CD14-positive monocyte (primary cell): ENCODE measurements around the gene C1orf87. TPM values are rescaled to one million over a fixed set of nuclear protein-coding genes. Genes with fewer than 3 reads are reported as not detected.

Source experiments
- DNase-seq, 3 donors: peaks; one replicate each; pipeline ENCODE4 v3.0.0-alpha.2; 2011 to 2022
- H2AFZ ChIP-seq: 2 replicates; pipeline ENCODE4 v1.6.0; 2012; ENCODE audit warnings: mild to moderate bottlenecking, low read depth, low read length, inconsistent platforms; ENCODE audit not compliant: insufficient read depth, poor library complexity, severe bottlenecking
- H3K27ac ChIP-seq, 2 donors: 1 replicate in 1 of 2; 2 replicates in 1 of 2; pipeline ENCODE4 v1.5.1; 2012 to 2013; ENCODE audit warnings: low read length in 2 of 2, control low read depth in 1 of 2, inconsistent platforms in 1 of 2, low read depth in 1 of 2, mild to moderate bottlenecking in 1 of 2
- H3K27me3 ChIP-seq, 2 donors: one replicate each; pipeline versions ENCODE4 v1.6.0 to v1.6.1; 2011 to 2013; ENCODE audit warnings: low read length in 2 of 2; ENCODE audit not compliant: control insufficient read depth in 2 of 2, insufficient read depth in 2 of 2
- H3K36me3 ChIP-seq, 2 donors: replicated peaks in 1 of 2; 1 replicate in 1 of 2; 2 replicates in 1 of 2; pipeline versions ENCODE4 v1.5.1 to v1.6.1; 2012 to 2013; ENCODE audit warnings: low read length in 2 of 2, control low read depth in 1 of 2, inconsistent platforms in 1 of 2, mild to moderate bottlenecking in 1 of 2; ENCODE audit not compliant: insufficient read depth in 2 of 2, control insufficient read depth in 1 of 2
- H3K4me1 ChIP-seq, 2 donors: 1 replicate in 1 of 2; 2 replicates in 1 of 2; pipeline versions ENCODE4 v1.5.1 to v1.6.1; 2012 to 2013; ENCODE audit warnings: low read length in 2 of 2, control low read depth in 1 of 2, inconsistent platforms in 1 of 2, mild to moderate bottlenecking in 1 of 2, moderate library complexity in 1 of 2; ENCODE audit not compliant: insufficient read depth in 2 of 2, control insufficient read depth in 1 of 2
- H3K4me2 ChIP-seq: replicated peaks from 2 replicates; pipeline ENCODE3; 2012; ENCODE audit warnings: low read length, moderate library complexity, mild to moderate bottlenecking; ENCODE audit not compliant: poor library complexity, severe bottlenecking; ENCODE audit errors: extremely low read depth
- H3K4me3 ChIP-seq, 3 experiments: fragments of 200-600 bp in 1 of 3; sonication (generic) in 1 of 3; replicated peaks in 1 of 3; 1 replicate in 2 of 3; 2 replicates in 1 of 3; pipeline ENCODE4 v1.5.1; 2011 to 2013; ENCODE audit warnings: low read length in 3 of 3, mild to moderate bottlenecking in 3 of 3, control low read depth in 2 of 3, low read depth in 2 of 3, inconsistent platforms in 1 of 3, moderate library complexity in 1 of 3
- H3K79me2 ChIP-seq: 2 replicates; pipeline ENCODE4 v1.6.0; 2012; ENCODE audit warnings: mild to moderate bottlenecking, control low read depth, inconsistent platforms, low read length, moderate library complexity; ENCODE audit not compliant: insufficient read depth
- H3K9ac ChIP-seq: 2 replicates; pipeline ENCODE4 v1.6.0; 2017; ENCODE audit warnings: low read length, mild to moderate bottlenecking; ENCODE audit not compliant: insufficient read depth, poor library complexity, severe bottlenecking
- H3K9me3 ChIP-seq, 2 donors: replicated peaks in 1 of 2; 1 replicate in 1 of 2; 2 replicates in 1 of 2; pipeline versions ENCODE4 v1.5.1 to v1.6.1; 2012 to 2013; ENCODE audit warnings: low read length in 2 of 2, control low read depth in 1 of 2; ENCODE audit not compliant: control insufficient read depth in 1 of 2, insufficient read depth in 1 of 2
- H4K20me1 ChIP-seq: 2 replicates; pipeline ENCODE4 v1.6.0; 2012; ENCODE audit warnings: mild to moderate bottlenecking, low read length, control low read depth, moderate library complexity; ENCODE audit not compliant: insufficient read depth
- H3K27ac Mint-ChIP-seq, 7 donors: one replicate each; pipeline ENCODE4 v1.8.0; 2020; ENCODE audit warnings: mild to moderate bottlenecking in 7 of 7, mixed read lengths in 7 of 7, moderate library complexity in 6 of 7, inconsistent platforms in 2 of 7
- H3K27me3 Mint-ChIP-seq, 3 donors: one replicate each; pipeline ENCODE4 v1.8.0; 2021 to 2022; ENCODE audit warnings: low read depth in 3 of 3, mild to moderate bottlenecking in 3 of 3, mixed read lengths in 3 of 3, moderate library complexity in 3 of 3, inconsistent platforms in 1 of 3
- H3K36me3 Mint-ChIP-seq, 2 donors: one replicate each; pipeline ENCODE4 v1.8.0; 2020; ENCODE audit warnings: mixed read lengths in 2 of 2, inconsistent platforms in 1 of 2, mild to moderate bottlenecking in 1 of 2
- H3K4me1 Mint-ChIP-seq: one replicate; pipeline ENCODE4 v1.8.0; 2020; ENCODE audit warnings: mild to moderate bottlenecking, mixed read lengths
- H3K4me3 Mint-ChIP-seq, 2 donors: one replicate each; pipeline ENCODE4 v1.8.0; 2020; ENCODE audit warnings: mild to moderate bottlenecking in 2 of 2, mixed read lengths in 2 of 2, moderate library complexity in 1 of 2
- H3K9me3 Mint-ChIP-seq, 7 donors: one replicate each; pipeline ENCODE4 v1.8.0; 2020 to 2022; ENCODE audit warnings: mixed read lengths in 7 of 7, mild to moderate bottlenecking in 6 of 7, moderate library complexity in 6 of 7, inconsistent platforms in 2 of 7
- CTCF ChIP-seq: fragments of 200-600 bp; IDR thresholded peaks from one replicate; pipeline ENCODE4 v1.8.0; 2022; ENCODE audit warnings: antibody characterized with exemption, mild to moderate bottlenecking
- WGBS: methylation state at CpG from one replicate; pipeline ENCODE4 v1.1.5; 2013; ENCODE audit warnings: missing lambda C conversion rate; ENCODE audit not compliant: insufficient coverage; 5-methylcytosine and 5-hydroxymethylcytosine counted together
- intact Hi-C, 2 donors: fragments of 100-400 bp; cut with micrococcal nuclease; formaldehyde crosslinking; loops; one replicate each; pipeline versions ENCODE4 v1.15.0 to v1.15.1; 2023
- polyA plus RNA-seq, 3 donors: library from polyadenylated mRNA; depleted of rRNA in 1 of 3; unstranded in 2 of 3; stranded (reverse) in 1 of 3; fragments of 300-500 nt in 2 of 3; fragments of >200 nt in 1 of 3; fragmentation: Illumina TruSeq in 2 of 3; gene quantifications; 1 replicate in 2 of 3; 2 replicates in 1 of 3; pipeline ENCODE4 v1.2.3, GENCODE V29; 2012 to 2021

The C1orf87 gene
- polyA plus RNA-seq, 3 donors, result not detected

- Histone ChIP-seq H3K4me2 (no peak overlapping the region), H3K27me3 (peaks cover 13 to 17% of the 10 kb centered on the region in 2 donors), H3K4me1 (no peaks in the 10 kb centered on the region), H3K4me3 (no peak overlapping the region), H3K9ac (no peak overlapping the region), H3K36me3 (no peaks in the 10 kb centered on the region), H2AFZ (no peak overlapping the region), H3K79me2 (no peaks in the 10 kb centered on the region), H4K20me1 (no peaks in the 10 kb centered on the region), H3K9me3 (peaks cover 2 to 3% of the 10 kb centered on the region in 2 donors), H3K27ac (no peak overlapping the region)
- H3K4me1 Mint-ChIP-seq, result peaks cover 2% of the 10 kb centered on the region
- H3K9me3 Mint-ChIP-seq, result peaks cover 0 to 7% (median 0%) of the 10 kb centered on the region in 7 donors
- intact Hi-C loops, result no loop called here
- H3K36me3 Mint-ChIP-seq, result no peaks in the 10 kb centered on the region
- WGBS, result no CpG with 5 or more reads among the region's 1 CpG
- TF ChIP-seq CTCF, result no peak
- H3K27ac Mint-ChIP-seq, result no peak overlapping the region
- H3K27me3 Mint-ChIP-seq, result peaks cover 8 to 13% (median 12%) of the 10 kb centered on the region in 3 donors
- H3K4me3 Mint-ChIP-seq, result no peak overlapping the region
- no peak for DNase-seq
These were observed 5.1 kb downstream of the C1orf87 start for GRCh38 chr1:60068393-60069045.

GRCh38 chr1:60066001-60066400, 7.6 kb downstream of the C1orf87 start:
- Histone ChIP-seq H2AFZ (no peak overlapping the region), H3K4me3 (no peak overlapping the region), H3K4me1 (no peaks in the 10 kb centered on the region), H3K79me2 (no peaks in the 10 kb centered on the region), H4K20me1 (no peaks in the 10 kb centered on the region), H3K36me3 (no peaks in the 10 kb centered on the region), H3K4me2 (no peak overlapping the region), H3K27me3 (no peaks in the 10 kb centered on the region), H3K9ac (no peak overlapping the region), H3K27ac (no peak overlapping the region), H3K9me3 (no peaks in the 10 kb centered on the region)
- Mint-ChIP-seq H3K27ac (no peak overlapping the region), H3K36me3 (no peaks in the 10 kb centered on the region), H3K27me3 (peaks cover 0 to 2% (median 1%) of the 10 kb centered on the region in 3 donors), H3K4me1 (no peaks in the 10 kb centered on the region), H3K4me3 (no peak overlapping the region), H3K9me3 (peaks cover 0 to 2% (median 0%) of the 10 kb centered on the region in 7 donors)
- no peak for DNase-seq
- intact Hi-C loops, result no loop called here
- WGBS, result no CpG with 5 or more reads among the region's 1 CpG
- no peak for TF ChIP-seq CTCF
